GM12872 (cell line): Measurements from ENCODE around the gene GCN1.
A peak's percentile ranks its signal among the peaks of the same experiment; 100 is the strongest.

Experiments
- CTCF ChIP-seq: IDR thresholded peaks from 3 replicates; pipeline ENCODE4 v1.5.1; 2011; ENCODE audit warnings: low read depth, mild to moderate bottlenecking, low read length, moderate library complexity; ENCODE audit not compliant: insufficient read depth

GCN1 gene

GRCh38 chr12:120239776-120240494 lies 45.4 kb upstream of the GCN1 start:
- TF ChIP-seq CTCF, result no peak

- no peak for TF ChIP-seq CTCF
These were observed 44.4 kb upstream of the GCN1 start for GRCh38 chr12:120238839-120239445.

GRCh38 chr12:120238217-120238616 lies 43.7 kb upstream of the GCN1 start:
- TF ChIP-seq CTCF, result no peak

- TF ChIP-seq CTCF, result no peak
These were observed 43.1 kb upstream of the GCN1 start for GRCh38 chr12:120237360-120238171.

GRCh38 chr12:120235369-120236323 lies 41.1 kb upstream of the GCN1 start:
- peak; percentile 47 for TF ChIP-seq CTCF

GRCh38 chr12:120234643-120235368 lies 40.3 kb upstream of the GCN1 start:
- TF ChIP-seq CTCF, result peak; percentile 28; the same call in 1 of the 3 replicates
